IMR-90 (cell line): Measurements from ENCODE around the gene NRXN2.

Source experiments
- CTCF ChIP-seq: conservative IDR thresholded peaks from 2 replicates; pipeline ENCODE4 v1.5.1; 2012; ENCODE audit warnings: mild to moderate bottlenecking, low read depth, low read length, improper control_type of control experiment
- MAZ ChIP-seq: IDR thresholded peaks from 2 replicates; pipeline ENCODE4 v1.6.1; 2012; ENCODE audit warnings: low read depth, mild to moderate bottlenecking, low read length, improper control_type of control experiment, moderate library complexity, borderline replicate concordance
- POLR2A ChIP-seq: IDR thresholded peaks from 2 replicates; pipeline ENCODE4 v1.6.1; 2012; ENCODE audit warnings: mild to moderate bottlenecking, low read depth, low read length
- RCOR1 ChIP-seq: IDR thresholded peaks from 2 replicates; pipeline ENCODE4 v1.6.1; 2012; ENCODE audit warnings: mild to moderate bottlenecking, low read length, improper control_type of control experiment; ENCODE audit not compliant: insufficient replicate concordance
- SMC3 ChIP-seq: fragments of 150-350 bp; IDR thresholded peaks from 2 replicates; pipeline ENCODE4 v1.6.1; 2016; ENCODE audit warnings: low read depth, mild to moderate bottlenecking, antibody characterized with exemption, low read length, moderate library complexity

GRCh38 chr11:64580412-64580811 lies 142.6 kb downstream of the NRXN2 start:
- TF ChIP-seq MAZ, result no peak
- no peak for TF ChIP-seq CTCF
- TF ChIP-seq POLR2A, result no peak
- TF ChIP-seq RCOR1, result no peak
- no peak for TF ChIP-seq SMC3
